ENCODE measurements around the gene FPR3. TPM values are rescaled to one million over a fixed set of nuclear protein-coding genes. Genes with fewer than 3 reads are reported as not detected.

Gene FPR3
- polyA plus RNA-seq, 1 of the 3 experiments (the other 2 are of a cell fraction) = 0.02 TPM

GRCh38 chr19:51820011-51820410, 25.1 kb downstream of the FPR3 start:
- Histone ChIP-seq H3K4me3 (ENCODE audit: low read depth in 2 of 2, low read length in 1 of 2) (no peak overlapping the region), H3K4me1 (ENCODE audit: control insufficient read depth in 1 of 2, insufficient read depth in 2 of 2, low read depth in 1 of 2, low read length in 1 of 2) (no peaks in the 10 kb centered on the region; a peak in 1 of 4 replicates), H3K9me2 (no peaks in the 10 kb centered on the region), H3K9me3 (no peaks in the 10 kb centered on the region), H2AFZ (ENCODE audit: low read depth) (no peak overlapping the region), H3F3A (replicated peaks; ENCODE audit: insufficient read depth) (no peaks in the 10 kb centered on the region), H3K9ac (no peak overlapping the region), H3K4me2 (no peak overlapping the region), H4K20me1 (ENCODE audit: insufficient read depth) (no peaks in the 10 kb centered on the region), H3K79me2 (ENCODE audit: insufficient read depth) (no peaks in the 10 kb centered on the region), H3K36me3 (replicated peaks in 1 of 2; ENCODE audit: control insufficient read depth in 1 of 2, insufficient read depth in 2 of 2, low read length in 1 of 2) (no peaks in the 10 kb centered on the region), H3K27me3 (ENCODE audit: insufficient read depth) (no peaks in the 10 kb centered on the region), H3K27ac (ENCODE audit: low read depth in 2 of 2, low read length in 1 of 2) (no peak overlapping the region)
- no peak for DNase-seq
- CTCF ChIA-PET = no interaction called here
- POLR2A ChIA-PET = no interaction called here
- under 1% methylated on average over 3 of the region's 3 CpGs for WGBS (ENCODE audit: low lambda C conversion rate)
- TF ChIP-seq MEF2A (IDR thresholded peaks at IDR 0.05; ENCODE audit: borderline replicate concordance, low read depth) (no peak), EP300 (IDR thresholded peaks at IDR 0.05; ENCODE audit: borderline replicate concordance in 1 of 2, low read depth in 1 of 2, low read length in 1 of 2) (no peak), PBX3 (IDR thresholded peaks at IDR 0.05) (no peak), RXRA (IDR thresholded peaks at IDR 0.05; ENCODE audit: borderline replicate concordance, low read depth) (no peak), RFX5 (IDR thresholded peaks at IDR 0.05; ENCODE audit: low read length) (no peak), MXI1 (IDR thresholded peaks at IDR 0.05; ENCODE audit: low read depth, low read length) (no peak), YY1 (IDR thresholded peaks at IDR 0.05; ENCODE audit: low read depth) (no peak), NFIC (IDR thresholded peaks at IDR 0.05; ENCODE audit: borderline replicate concordance) (no peak), IRF3 (IDR thresholded peaks at IDR 0.05; ENCODE audit: low read depth, low read length) (no peak), EZH2phosphoT487 (IDR thresholded peaks at IDR 0.05; ENCODE audit: borderline replicate concordance, low read depth) (no peak), GATA2 (CRISPR knock-in tag; IDR thresholded peaks at IDR 0.05) (no peak), GABPA (IDR thresholded peaks at IDR 0.05; ENCODE audit: low read depth) (no peak), FOXM1 (IDR thresholded peaks at IDR 0.05; ENCODE audit: low read depth) (no peak), FOXJ3 (CRISPR knock-in tag; IDR thresholded peaks at IDR 0.05) (no peak), POLR2AphosphoS5 (IDR thresholded peaks at IDR 0.05; ENCODE audit: low read depth, low read length) (no peak), USF1 (IDR thresholded peaks at IDR 0.05; ENCODE audit: borderline replicate concordance, low read depth) (no peak), CTCF (IDR thresholded peaks at IDR 0.05) (no peak), ELF1 (IDR thresholded peaks at IDR 0.05) (no peak), RAD21 (IDR thresholded peaks at IDR 0.05; ENCODE audit: low read length) (no peak)

Data from SK-N-SH (cell line).